ENCODE results near the gene GRIN1.

GRIN1 gene

DNA sequence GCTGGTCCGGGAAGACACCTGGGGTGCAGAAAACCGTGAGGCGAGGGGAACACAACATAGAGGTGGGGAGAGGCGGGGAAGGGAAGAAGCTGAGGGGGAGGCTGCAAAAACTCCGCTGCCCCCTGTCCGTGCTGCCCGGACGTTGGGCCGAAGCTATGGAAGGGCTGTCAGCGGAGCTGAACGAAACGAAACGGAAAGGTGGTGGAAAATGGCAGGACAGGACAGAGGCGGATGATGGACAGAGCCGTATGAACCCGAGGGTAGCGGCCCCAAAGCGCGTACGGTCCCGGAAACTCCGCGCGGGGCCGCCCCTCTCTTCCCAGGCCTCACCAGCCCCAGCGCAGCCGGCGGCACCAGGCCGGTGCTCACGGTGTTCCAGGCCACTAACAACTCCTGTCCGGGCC lies 49.1 kb downstream of the GRIN1 start (continued):
- TF ChIP-seq ZIC2 (tag by site-specific recombination; IDR thresholded peaks at IDR 0.05) (no peak), REST (tag by site-specific recombination; IDR thresholded peaks at IDR 0.05) (peak; percentile 84), ZNF146 (tag by site-specific recombination; IDR thresholded peaks at IDR 0.05) (no peak)
- TF ChIP-seq, protein P1, sequence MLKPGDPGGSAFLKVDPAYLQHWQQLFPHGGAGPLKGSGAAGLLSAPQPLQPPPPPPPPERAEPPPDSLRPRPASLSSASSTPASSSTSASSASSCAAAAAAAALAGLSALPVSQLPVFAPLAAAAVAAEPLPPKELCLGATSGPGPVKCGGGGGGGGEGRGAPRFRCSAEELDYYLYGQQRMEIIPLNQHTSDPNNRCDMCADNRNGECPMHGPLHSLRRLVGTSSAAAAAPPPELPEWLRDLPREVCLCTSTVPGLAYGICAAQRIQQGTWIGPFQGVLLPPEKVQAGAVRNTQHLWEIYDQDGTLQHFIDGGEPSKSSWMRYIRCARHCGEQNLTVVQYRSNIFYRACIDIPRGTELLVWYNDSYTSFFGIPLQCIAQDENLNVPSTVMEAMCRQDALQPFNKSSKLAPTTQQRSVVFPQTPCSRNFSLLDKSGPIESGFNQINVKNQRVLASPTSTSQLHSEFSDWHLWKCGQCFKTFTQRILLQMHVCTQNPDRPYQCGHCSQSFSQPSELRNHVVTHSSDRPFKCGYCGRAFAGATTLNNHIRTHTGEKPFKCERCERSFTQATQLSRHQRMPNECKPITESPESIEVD (tag by site-specific recombination; IDR thresholded peaks at IDR 0.05) = no peak

DNA sequence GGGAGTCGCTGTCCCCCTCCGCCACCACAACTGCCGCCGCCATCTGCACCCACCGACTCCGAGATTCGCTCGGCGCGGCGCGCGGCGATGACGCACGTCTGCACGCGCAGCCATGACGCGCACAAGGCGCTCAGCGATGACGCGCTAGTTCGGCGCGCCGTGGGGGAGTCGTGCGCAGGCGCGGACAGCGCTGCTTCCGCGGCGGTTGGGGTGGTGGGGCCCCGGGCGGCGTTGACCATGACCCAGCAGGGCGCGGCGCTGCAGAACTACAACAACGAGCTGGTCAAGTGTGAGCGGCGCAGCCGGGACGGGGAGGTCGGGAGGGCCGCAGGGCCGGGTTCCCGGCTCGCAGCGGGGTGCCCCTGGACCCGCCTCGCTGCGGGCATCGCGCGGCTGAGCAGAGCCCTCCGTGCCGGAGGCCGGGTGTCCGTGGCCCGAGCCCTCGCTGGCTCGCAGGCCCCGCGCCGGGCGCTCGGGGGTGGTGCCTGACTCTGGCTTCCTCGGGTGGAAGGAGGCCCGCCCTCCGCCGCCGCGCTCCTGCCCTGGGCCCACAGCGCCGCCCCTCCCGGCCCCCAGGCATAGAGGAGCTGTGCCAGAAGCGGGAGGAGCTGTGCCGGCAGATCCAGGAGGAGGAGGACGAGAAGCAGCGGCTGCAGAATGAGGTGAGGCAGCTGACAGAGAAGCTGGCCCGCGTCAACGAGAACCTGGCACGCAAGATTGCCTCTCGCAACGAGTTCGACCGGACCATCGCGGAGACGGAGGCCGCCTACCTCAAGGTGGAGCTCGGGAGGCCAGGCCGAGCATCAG lies 49.7 kb downstream of the GRIN1 start, which contains the start of the genes ANAPC2 and SSNA1:
Gene ANAPC2, minus strand, starts transcription at position 71 of the 807 bp plus-strand sequence. Its CDS starts 28 bp downstream, at position 43.
Gene SSNA1, plus strand, starts transcription at position 187 of the 807 bp plus-strand sequence. Its CDS starts 51 bp downstream, at position 238.
- no peaks in the 10 kb centered on the region for H3K9me3 ChIP-seq (ENCODE audit: control insufficient read depth, insufficient read depth, low read depth, low read length)
- POLR2A ChIA-PET = interaction anchor here (0.5 to 7.1 kb wide), 28 partner anchors 10 to 416 kb away, joined by 3 to 178 read pairs (median 5); partner anchors contain the start of genes LRRC26, MAN1B1, MRPL41 and NDOR1
- CTCF ChIA-PET = interaction anchor here (0.7 to 3.5 kb wide), 12 partner anchors 9 to 342 kb away, joined by 3 to 22 read pairs (median 4); partner anchors contain the start of genes RNF224 and TPRN
- H3K27ac ChIP-seq (ENCODE audit: extremely low read depth, low read depth, low read length) = peak within 1 kb of the TSS; percentile 92
- peaks cover 0 to 69% of the 10 kb centered on the region in 2 experiments; a peak in 1 of 3 replicates for H3K36me3 ChIP-seq (ENCODE audit: control insufficient read depth in 2 of 2, insufficient read depth in 1 of 2, low read length in 2 of 2)
- peak within 1 kb of the TSS; percentile 92 for H3K4me3 ChIP-seq (ENCODE audit: low read depth, low read length)
- peaks cover 11% of the 10 kb centered on the region for H3K4me1 ChIP-seq (ENCODE audit: control insufficient read depth, insufficient read depth, low read length)
- peak; percentile 79; the same call in 1 of the 2 replicates for TF ChIP-seq KLF16 (tag by site-specific recombination; IDR thresholded peaks at IDR 0.05)
- TF ChIP-seq SETDB1 (IDR thresholded peaks at IDR 0.05; ENCODE audit: insufficient read length, low read length) = no peak
- no peak for TF ChIP-seq TRIM28 (IDR thresholded peaks at IDR 0.05; ENCODE audit: borderline replicate concordance, low read length)
- no peak for TF ChIP-seq ZNF837 (tag by site-specific recombination; IDR thresholded peaks at IDR 0.05)
- TF ChIP-seq ZNF184 (tag by site-specific recombination; IDR thresholded peaks at IDR 0.05) = peak; percentile 84; the same call in 1 of the 2 replicates
- 0 out of 2 replicates have a peak, but pooled peaks have one; percentile 76 for TF ChIP-seq HOXC10 (CRISPR knock-in tag; IDR thresholded peaks at IDR 0.05)
- peak; percentile 53 for TF ChIP-seq ZFHX2 (tag by site-specific recombination; conservative IDR thresholded peaks at IDR 0.05)
- peak; percentile 99 for TF ChIP-seq YY2 (tag by site-specific recombination; IDR thresholded peaks at IDR 0.05)
- no peak for TF ChIP-seq ZNF112 (tag by site-specific recombination; IDR thresholded peaks at IDR 0.05)
- TF ChIP-seq SP7 (tag by site-specific recombination; IDR thresholded peaks at IDR 0.05) = peak; percentile 84
- TF ChIP-seq, protein P2, sequence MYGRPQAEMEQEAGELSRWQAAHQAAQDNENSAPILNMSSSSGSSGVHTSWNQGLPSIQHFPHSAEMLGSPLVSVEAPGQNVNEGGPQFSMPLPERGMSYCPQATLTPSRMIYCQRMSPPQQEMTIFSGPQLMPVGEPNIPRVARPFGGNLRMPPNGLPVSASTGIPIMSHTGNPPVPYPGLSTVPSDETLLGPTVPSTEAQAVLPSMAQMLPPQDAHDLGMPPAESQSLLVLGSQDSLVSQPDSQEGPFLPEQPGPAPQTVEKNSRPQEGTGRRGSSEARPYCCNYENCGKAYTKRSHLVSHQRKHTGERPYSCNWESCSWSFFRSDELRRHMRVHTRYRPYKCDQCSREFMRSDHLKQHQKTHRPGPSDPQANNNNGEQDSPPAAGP (tag by site-specific recombination; IDR thresholded peaks at IDR 0.05) = peak; percentile 93
- TF ChIP-seq ZBTB20 (tag by site-specific recombination; IDR thresholded peaks at IDR 0.05) = peak; percentile 94
- TF ChIP-seq ZNF629 (tag by site-specific recombination; IDR thresholded peaks at IDR 0.05) = peak; percentile 98
- TF ChIP-seq ZNF133 (tag by site-specific recombination; IDR thresholded peaks at IDR 0.05) = no peak
- peak; percentile 74; the same call in 1 of the 2 replicates for TF ChIP-seq ZBTB10 (tag by site-specific recombination; IDR thresholded peaks at IDR 0.05)
- TF ChIP-seq, protein P3, sequence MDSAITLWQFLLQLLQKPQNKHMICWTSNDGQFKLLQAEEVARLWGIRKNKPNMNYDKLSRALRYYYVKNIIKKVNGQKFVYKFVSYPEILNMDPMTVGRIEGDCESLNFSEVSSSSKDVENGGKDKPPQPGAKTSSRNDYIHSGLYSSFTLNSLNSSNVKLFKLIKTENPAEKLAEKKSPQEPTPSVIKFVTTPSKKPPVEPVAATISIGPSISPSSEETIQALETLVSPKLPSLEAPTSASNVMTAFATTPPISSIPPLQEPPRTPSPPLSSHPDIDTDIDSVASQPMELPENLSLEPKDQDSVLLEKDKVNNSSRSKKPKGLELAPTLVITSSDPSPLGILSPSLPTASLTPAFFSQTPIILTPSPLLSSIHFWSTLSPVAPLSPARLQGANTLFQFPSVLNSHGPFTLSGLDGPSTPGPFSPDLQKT (IDR thresholded peaks at IDR 0.05; ENCODE audit: borderline replicate concordance, low read depth, low read length) = no peak
- 0 out of 2 replicates have a peak, but pooled peaks have one; percentile 14 for TF ChIP-seq BCL11A (tag by site-specific recombination; IDR thresholded peaks at IDR 0.05; ENCODE audit: low read depth)
- TF ChIP-seq ZNF2 (tag by site-specific recombination; IDR thresholded peaks at IDR 0.05) = peak; percentile 61
- TF ChIP-seq, protein P4, sequence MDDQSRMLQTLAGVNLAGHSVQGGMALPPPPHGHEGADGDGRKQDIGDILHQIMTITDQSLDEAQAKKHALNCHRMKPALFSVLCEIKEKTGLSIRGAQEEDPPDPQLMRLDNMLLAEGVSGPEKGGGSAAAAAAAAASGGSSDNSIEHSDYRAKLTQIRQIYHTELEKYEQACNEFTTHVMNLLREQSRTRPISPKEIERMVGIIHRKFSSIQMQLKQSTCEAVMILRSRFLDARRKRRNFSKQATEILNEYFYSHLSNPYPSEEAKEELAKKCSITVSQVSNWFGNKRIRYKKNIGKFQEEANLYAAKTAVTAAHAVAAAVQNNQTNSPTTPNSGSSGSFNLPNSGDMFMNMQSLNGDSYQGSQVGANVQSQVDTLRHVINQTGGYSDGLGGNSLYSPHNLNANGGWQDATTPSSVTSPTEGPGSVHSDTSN (CRISPR knock-in tag; IDR thresholded peaks at IDR 0.05) = peak; percentile 97
- TF ChIP-seq ZNF24 (tag by site-specific recombination; IDR thresholded peaks at IDR 0.05) = peak; percentile 73; the same call in 1 of the 2 replicates

Data from HEK293 (cell line).